Liver (tissue), 9 donors: ENCODE measurements around the gene KRT23. TPM values are rescaled to one million over a fixed set of nuclear protein-coding genes. Genes with fewer than 3 reads are reported as not detected.

Source experiments
- DNase-seq: peaks from one replicate; pipeline ENCODE4 v3.0.0-alpha.2; 2017; ENCODE audit warnings: low spot score
- H3K27ac ChIP-seq, 2 donors: one replicate each; pipeline ENCODE4 v1.7.0; 2013; ENCODE audit warnings: inconsistent platforms in 2 of 2, low read length in 2 of 2, control low read depth in 1 of 2, low read depth in 1 of 2, mild to moderate bottlenecking in 1 of 2
- H3K27me3 ChIP-seq, 4 donors: one replicate each; pipeline versions ENCODE4 v1.6.1 to v1.7.0; 2013; ENCODE audit warnings: low read length in 3 of 4, inconsistent platforms in 1 of 4, mild to moderate bottlenecking in 1 of 4, moderate library complexity in 1 of 4; ENCODE audit not compliant: control insufficient read depth in 4 of 4, insufficient read depth in 4 of 4
- H3K36me3 ChIP-seq, 4 donors: one replicate each; pipeline versions ENCODE4 v1.6.1 to v1.7.0; 2013; ENCODE audit warnings: low read length in 3 of 4, mild to moderate bottlenecking in 3 of 4, low read depth in 1 of 4, moderate library complexity in 1 of 4; ENCODE audit not compliant: control insufficient read depth in 4 of 4, insufficient read depth in 3 of 4
- H3K4me1 ChIP-seq, 4 donors: one replicate each; pipeline versions ENCODE4 v1.6.1 to v1.7.0; 2013; ENCODE audit warnings: low read length in 3 of 4, mild to moderate bottlenecking in 3 of 4, moderate library complexity in 1 of 4; ENCODE audit not compliant: control insufficient read depth in 4 of 4, insufficient read depth in 4 of 4
- H3K4me3 ChIP-seq, 3 donors: one replicate each; pipeline versions ENCODE4 v1.6.1 to v1.7.0; 2013; ENCODE audit warnings: low read length in 3 of 3, control low read depth in 1 of 3, low read depth in 1 of 3, mild to moderate bottlenecking in 1 of 3
- H3K9ac ChIP-seq, 2 donors: one replicate each; pipeline ENCODE4 v1.7.0; 2013; ENCODE audit warnings: low read length in 2 of 2, mild to moderate bottlenecking in 2 of 2, moderate library complexity in 2 of 2, control low read depth in 1 of 2, low read depth in 1 of 2
- H3K9me3 ChIP-seq, 4 donors: one replicate each; pipeline versions ENCODE4 v1.6.1 to v1.7.0; 2013; ENCODE audit warnings: low read length in 3 of 4; ENCODE audit not compliant: control insufficient read depth in 4 of 4
- ATF3 ChIP-seq: IDR thresholded peaks from 2 replicates; pipeline ENCODE4 v1.6.1; 2016; ENCODE audit warnings: antibody characterized with exemption
- EGR1 ChIP-seq, 2 donors: IDR thresholded peaks; 2 replicates each; pipeline ENCODE4 v1.6.1; 2016 to 2018; ENCODE audit warnings: antibody characterized with exemption in 2 of 2, low read depth in 2 of 2
- FOXA1 ChIP-seq: IDR thresholded peaks from 2 replicates; pipeline ENCODE4 v1.6.1; 2016; ENCODE audit warnings: antibody characterized with exemption
- HNF4A ChIP-seq, 2 donors: conservative IDR thresholded peaks; 2 replicates each; pipeline ENCODE4 v1.6.1; 2016; ENCODE audit warnings: antibody characterized with exemption in 2 of 2, mild to moderate bottlenecking in 2 of 2
- MAX ChIP-seq: IDR thresholded peaks from 2 replicates; pipeline ENCODE4 v1.6.1; 2016; ENCODE audit warnings: antibody characterized with exemption
- NR2F2 ChIP-seq: IDR thresholded peaks from 2 replicates; pipeline ENCODE4 v1.6.1; 2016; ENCODE audit warnings: antibody characterized with exemption
- RAD21 ChIP-seq, 2 donors: IDR thresholded peaks; 2 replicates each; pipeline ENCODE4 v1.6.1; 2016; ENCODE audit warnings: antibody characterized with exemption in 2 of 2, mild to moderate bottlenecking in 2 of 2
- TAF1 ChIP-seq: conservative IDR thresholded peaks from 2 replicates; pipeline ENCODE4 v1.6.1; 2016; ENCODE audit warnings: antibody characterized with exemption, mild to moderate bottlenecking
- WGBS: extraction: QIAGEN DNeasy Blood & Tissue Kit; methylation state at CpG from one replicate; pipeline ENCODE4 v1.1.7; 2013; 5-methylcytosine and 5-hydroxymethylcytosine counted together
- polyA plus RNA-seq, 2 donors: library from polyadenylated mRNA; stranded (reverse) in 1 of 2; unstranded in 1 of 2; fragments of 200-250 nt in 1 of 2; fragments of >200 nt in 1 of 2; fragmentation: Nextera tagmentation in 1 of 2; extraction: Ambion mirVana in 1 of 2; gene quantifications; one replicate each; pipeline versions ENCODE4 v1.2.1 to v1.2.3, GENCODE V29; 2013 to 2015
- total RNA-seq, 2 donors: library from RNA; depleted of rRNA; stranded (reverse); fragments of >200 nt; gene quantifications; one replicate each; pipeline ENCODE4 v1.2.3, GENCODE V29; 2014
- TF ChIP-seq, protein P1 (sequence below): fragments of 150-350 bp; IDR thresholded peaks from 2 replicates; pipeline ENCODE4 v1.5.1; 2017; ENCODE audit warnings: improper control_type of control experiment, low read depth, low read length; ENCODE audit not compliant: missing input control
- TF ChIP-seq, protein P2 (sequence below): IDR thresholded peaks from 2 replicates; pipeline ENCODE4 v1.6.1; 2016; ENCODE audit warnings: antibody characterized with exemption, mild to moderate bottlenecking
- donor health status: healthy.
- donor health status: healthy.
- donor health status: healthy.
- donor health status: healthy.
- donor health status: healthy.

Gene KRT23
- total and polyA plus RNA-seq, 4 donors: 0.09 to 1.3 (median 0.24) TPM; not detected in 1

DNA sequence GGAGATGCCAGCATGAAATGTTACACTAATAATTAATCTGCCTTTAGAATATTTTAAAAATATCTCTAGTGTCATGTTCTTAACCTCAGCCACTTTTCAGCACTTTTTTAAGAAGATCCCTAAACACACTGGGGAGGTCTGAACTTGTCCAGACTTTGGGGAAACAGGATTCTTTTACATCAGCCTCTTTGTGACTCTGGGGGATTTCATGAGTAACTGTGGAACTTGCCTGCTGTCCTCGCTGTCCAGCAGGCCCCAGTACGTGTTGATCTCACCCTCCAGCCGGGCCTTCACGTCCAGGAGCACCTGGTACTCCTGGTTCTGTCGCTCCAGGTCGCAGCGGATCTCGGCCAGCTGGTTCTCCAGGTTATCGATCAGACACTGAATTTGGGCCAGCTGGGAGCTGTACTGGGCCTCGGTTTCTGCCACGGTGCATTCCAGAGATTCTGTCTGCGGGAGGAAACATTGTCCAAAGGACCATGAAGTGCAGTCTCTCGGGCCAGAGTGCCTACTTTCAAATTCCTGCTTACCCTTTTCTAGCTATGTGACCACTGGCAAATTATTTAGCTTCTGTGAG is 41.2 kb upstream of the KRT23 start (continued):
- TF ChIP-seq TAF1: no peak

GRCh38 chr17:40975516-40975915 is 38.1 kb upstream of the KRT23 start:
- Histone ChIP-seq H3K4me3 (no peak overlapping the region), H3K36me3 (no peaks in the 10 kb centered on the region), H3K9me3 (no peaks in the 10 kb centered on the region), H3K4me1 (no peaks in the 10 kb centered on the region), H3K27me3 (peaks cover 0 to 8% (median 0%) of the 10 kb centered on the region in 4 donors), H3K9ac (no peak overlapping the region), H3K27ac (no peak overlapping the region)
- DNase-seq: no peak
- no peak for TF ChIP-seq ATF3
- no peak for TF ChIP-seq FOXA1

DNA sequence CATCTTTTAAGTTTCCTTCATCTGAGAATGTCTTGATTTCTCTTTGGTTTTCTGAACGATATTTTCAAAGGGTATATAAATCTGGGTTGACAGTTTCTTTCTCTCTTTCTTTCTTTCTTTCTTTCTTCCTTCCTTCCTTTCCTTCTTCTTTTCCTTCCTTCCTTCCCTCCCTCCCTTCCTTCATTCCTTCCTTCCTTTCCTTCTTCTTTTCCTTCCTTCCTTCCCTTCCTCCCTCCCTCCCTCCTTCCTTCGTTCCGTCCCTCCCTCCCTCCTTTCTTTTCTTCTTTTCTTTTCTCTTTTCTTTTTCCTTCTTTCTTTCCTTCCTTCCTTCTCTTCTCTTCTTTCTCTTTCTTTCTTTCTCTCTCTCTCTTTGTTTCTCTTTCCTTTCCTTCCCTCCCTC is 36.9 kb upstream of the KRT23 start:
- 76% methylated on average over 3 of the region's 3 CpGs for WGBS
- DNase-seq: no peak

DNA sequence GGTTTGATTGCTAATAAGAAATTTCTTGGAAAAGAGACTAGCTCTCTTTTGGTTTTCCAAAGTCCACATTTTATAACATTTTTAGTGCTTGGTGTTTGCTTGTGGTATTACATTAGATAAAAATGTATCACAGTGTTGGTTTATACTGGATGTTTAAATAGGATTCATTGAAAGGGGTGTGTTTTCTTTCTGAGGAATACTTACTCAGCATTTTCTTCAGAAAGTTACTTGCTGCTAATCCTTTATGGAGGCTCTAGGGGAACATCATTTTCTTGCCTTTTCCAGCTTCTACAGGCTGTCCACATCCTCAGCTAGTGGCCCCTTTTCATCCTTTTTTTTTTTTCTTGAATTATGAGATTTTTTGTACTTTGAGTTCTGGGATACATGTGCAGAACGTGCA is 30.1 kb upstream of the KRT23 start:
- H3K4me3 ChIP-seq: no peak overlapping the region
- no peaks in the 10 kb centered on the region for H3K36me3 ChIP-seq
- TF ChIP-seq ATF3 (no peak), EGR1 (IDR thresholded peaks at IDR 0.05; ENCODE audit: low read depth in 2 of 2) (no peak), TAF1 (no peak), RAD21 (IDR thresholded peaks at IDR 0.05) (no peak), NR2F2 (no peak), HNF4A (conservative IDR thresholded peaks at IDR 0.05) (no peak)
- TF ChIP-seq, protein P1, sequence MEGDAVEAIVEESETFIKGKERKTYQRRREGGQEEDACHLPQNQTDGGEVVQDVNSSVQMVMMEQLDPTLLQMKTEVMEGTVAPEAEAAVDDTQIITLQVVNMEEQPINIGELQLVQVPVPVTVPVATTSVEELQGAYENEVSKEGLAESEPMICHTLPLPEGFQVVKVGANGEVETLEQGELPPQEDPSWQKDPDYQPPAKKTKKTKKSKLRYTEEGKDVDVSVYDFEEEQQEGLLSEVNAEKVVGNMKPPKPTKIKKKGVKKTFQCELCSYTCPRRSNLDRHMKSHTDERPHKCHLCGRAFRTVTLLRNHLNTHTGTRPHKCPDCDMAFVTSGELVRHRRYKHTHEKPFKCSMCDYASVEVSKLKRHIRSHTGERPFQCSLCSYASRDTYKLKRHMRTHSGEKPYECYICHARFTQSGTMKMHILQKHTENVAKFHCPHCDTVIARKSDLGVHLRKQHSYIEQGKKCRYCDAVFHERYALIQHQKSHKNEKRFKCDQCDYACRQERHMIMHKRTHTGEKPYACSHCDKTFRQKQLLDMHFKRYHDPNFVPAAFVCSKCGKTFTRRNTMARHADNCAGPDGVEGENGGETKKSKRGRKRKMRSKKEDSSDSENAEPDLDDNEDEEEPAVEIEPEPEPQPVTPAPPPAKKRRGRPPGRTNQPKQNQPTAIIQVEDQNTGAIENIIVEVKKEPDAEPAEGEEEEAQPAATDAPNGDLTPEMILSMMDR: no peak
- TF ChIP-seq, protein P2, sequence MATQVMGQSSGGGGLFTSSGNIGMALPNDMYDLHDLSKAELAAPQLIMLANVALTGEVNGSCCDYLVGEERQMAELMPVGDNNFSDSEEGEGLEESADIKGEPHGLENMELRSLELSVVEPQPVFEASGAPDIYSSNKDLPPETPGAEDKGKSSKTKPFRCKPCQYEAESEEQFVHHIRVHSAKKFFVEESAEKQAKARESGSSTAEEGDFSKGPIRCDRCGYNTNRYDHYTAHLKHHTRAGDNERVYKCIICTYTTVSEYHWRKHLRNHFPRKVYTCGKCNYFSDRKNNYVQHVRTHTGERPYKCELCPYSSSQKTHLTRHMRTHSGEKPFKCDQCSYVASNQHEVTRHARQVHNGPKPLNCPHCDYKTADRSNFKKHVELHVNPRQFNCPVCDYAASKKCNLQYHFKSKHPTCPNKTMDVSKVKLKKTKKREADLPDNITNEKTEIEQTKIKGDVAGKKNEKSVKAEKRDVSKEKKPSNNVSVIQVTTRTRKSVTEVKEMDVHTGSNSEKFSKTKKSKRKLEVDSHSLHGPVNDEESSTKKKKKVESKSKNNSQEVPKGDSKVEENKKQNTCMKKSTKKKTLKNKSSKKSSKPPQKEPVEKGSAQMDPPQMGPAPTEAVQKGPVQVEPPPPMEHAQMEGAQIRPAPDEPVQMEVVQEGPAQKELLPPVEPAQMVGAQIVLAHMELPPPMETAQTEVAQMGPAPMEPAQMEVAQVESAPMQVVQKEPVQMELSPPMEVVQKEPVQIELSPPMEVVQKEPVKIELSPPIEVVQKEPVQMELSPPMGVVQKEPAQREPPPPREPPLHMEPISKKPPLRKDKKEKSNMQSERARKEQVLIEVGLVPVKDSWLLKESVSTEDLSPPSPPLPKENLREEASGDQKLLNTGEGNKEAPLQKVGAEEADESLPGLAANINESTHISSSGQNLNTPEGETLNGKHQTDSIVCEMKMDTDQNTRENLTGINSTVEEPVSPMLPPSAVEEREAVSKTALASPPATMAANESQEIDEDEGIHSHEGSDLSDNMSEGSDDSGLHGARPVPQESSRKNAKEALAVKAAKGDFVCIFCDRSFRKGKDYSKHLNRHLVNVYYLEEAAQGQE: no peak
- H3K9me3 ChIP-seq: no peaks in the 10 kb centered on the region
- no peak for DNase-seq
- no peak overlapping the region for H3K9ac ChIP-seq
- H3K27ac ChIP-seq: no peak overlapping the region
- WGBS: 84% methylated on average over 1 of the region's 1 CpG
- H3K27me3 ChIP-seq: no peaks in the 10 kb centered on the region
- no peaks in the 10 kb centered on the region for H3K4me1 ChIP-seq

More for the DNA sequence above, 36.9 kb upstream of the KRT23 start:
- Histone ChIP-seq H3K4me3 (no peak overlapping the region), H3K9ac (no peak overlapping the region), H3K36me3 (no peaks in the 10 kb centered on the region), H3K4me1 (no peaks in the 10 kb centered on the region), H3K27me3 (peaks cover 0 to 6% (median 0%) of the 10 kb centered on the region in 4 donors), H3K27ac (no peak overlapping the region), H3K9me3 (no peaks in the 10 kb centered on the region)
- TF ChIP-seq MAX: no peak
